GM10266 (cell line): Measurements from ENCODE around the gene DLGAP1.

Experiments used
- DNase-seq: peaks from one replicate; pipeline ENCODE4 v3.0.0; 2012; ENCODE audit errors: extremely low spot score
- CTCF ChIP-seq: IDR thresholded peaks from 2 replicates; pipeline ENCODE4 v1.5.1; 2012; ENCODE audit warnings: mild to moderate bottlenecking, low read depth; ENCODE audit not compliant: control insufficient read depth, insufficient read depth; ENCODE audit errors: missing control alignments

The DLGAP1 gene

GRCh38 chr18:3492721-3493120, 962.4 kb downstream of the DLGAP1 start:
- TF ChIP-seq CTCF = no peak
- DNase-seq = peak; percentile 1

- peak; percentile 1 for DNase-seq
- TF ChIP-seq CTCF = no peak
Measured at GRCh38 chr18:3491981-3492555, 963.0 kb downstream of the DLGAP1 start.

GRCh38 chr18:3489462-3489861, 965.6 kb downstream of the DLGAP1 start:
- TF ChIP-seq CTCF = no peak
- no peak for DNase-seq

- no peak for TF ChIP-seq CTCF
- no peak for DNase-seq
Measured at GRCh38 chr18:3486512-3486911, 968.6 kb downstream of the DLGAP1 start.

GRCh38 chr18:3485153-3486149, 969.7 kb downstream of the DLGAP1 start:
- no peak for TF ChIP-seq CTCF
- DNase-seq = no peak

- TF ChIP-seq CTCF = no peak
- DNase-seq = no peak
Measured at GRCh38 chr18:3482258-3482657, 972.8 kb downstream of the DLGAP1 start.

GRCh38 chr18:3481696-3482210, 973.4 kb downstream of the DLGAP1 start:
- TF ChIP-seq CTCF = peak; percentile 49
- peak; percentile 42 for DNase-seq
